HG02970 (cell line): ENCODE results near the gene OBSCN.

ENCODE experiments used
- ATAC-seq: cut with Tn5 transposase; IDR thresholded peaks from one replicate; pipeline ENCODE4 v1.9.1; 2021; ENCODE audit warnings: mild to moderate bottlenecking, moderate library complexity, moderate number of reproducible peaks; ENCODE audit not compliant: unreplicated experiment, low FRiP score

OBSCN gene

DNA sequence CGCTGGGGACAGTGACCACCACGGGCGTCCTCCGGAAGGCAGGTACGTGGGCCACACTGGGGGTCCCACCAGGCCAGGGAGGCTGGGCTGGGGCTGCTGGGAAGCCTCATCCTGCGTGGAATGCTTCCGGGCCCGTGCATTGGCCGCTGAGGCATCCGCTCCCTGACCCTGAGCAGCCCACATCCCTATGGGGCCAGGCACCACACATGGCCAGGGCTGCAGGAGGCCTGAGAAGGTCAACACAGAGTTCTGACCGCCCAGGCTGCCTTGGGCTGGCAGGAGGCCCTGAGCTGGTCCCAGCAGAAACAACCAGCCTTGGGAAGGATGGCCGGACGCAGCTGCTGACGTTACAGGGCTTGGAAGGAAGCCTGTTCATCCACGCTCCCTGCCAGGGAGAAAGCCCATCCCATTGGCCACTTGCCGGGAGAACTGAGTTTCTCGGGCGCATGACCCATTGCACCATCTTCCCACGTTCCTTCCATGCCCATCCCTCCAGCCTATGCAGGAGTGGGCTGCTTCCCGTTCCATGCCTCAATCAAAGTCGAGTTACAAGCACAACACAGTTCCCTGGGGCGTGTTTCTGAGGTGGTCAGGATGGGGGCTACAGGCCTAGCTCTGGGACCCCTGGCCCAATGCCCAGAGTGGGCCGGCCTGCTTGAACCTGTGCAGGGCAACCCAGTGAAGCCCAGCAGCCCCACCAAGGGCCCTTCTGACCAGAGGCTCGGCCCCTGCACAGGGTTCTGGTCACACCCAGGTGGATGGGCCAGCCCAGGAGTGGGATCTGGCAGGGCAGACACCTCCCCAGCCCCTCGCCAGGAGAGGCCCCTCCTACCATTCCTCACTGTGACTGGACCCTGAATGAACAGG lies 167.1 kb downstream of the OBSCN start:
- ATAC-seq, result no peak

DNA sequence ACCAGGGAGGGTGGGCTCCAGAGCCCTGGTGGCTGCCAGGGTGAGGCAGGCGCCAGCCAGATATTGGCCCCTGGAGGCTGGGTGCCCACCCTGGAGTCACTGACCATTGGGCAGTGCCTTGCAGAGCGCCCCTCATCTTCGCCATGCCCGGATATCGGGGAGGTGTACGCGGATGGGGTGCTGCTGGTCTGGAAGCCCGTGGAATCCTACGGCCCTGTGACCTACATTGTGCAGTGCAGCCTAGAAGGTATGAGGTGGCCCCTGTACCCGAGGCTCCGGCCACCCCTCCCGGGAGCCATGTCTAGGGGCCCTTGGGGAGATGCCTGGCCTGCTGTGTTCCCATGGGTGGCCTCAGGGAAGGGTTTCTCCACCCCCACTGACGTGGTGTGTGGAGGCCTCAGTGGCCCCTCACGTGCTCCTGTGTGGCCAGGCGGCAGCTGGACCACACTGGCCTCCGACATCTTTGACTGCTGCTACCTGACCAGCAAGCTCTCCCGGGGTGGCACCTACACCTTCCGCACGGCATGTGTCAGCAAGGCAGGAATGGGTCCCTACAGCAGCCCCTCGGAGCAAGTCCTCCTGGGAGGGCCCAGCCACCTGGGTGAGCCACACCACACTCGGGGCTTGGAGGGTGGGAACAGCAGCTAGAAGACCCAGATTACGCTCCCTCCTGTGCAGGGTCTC lies 167.9 kb downstream of the OBSCN start:
- no peak for ATAC-seq

DNA sequence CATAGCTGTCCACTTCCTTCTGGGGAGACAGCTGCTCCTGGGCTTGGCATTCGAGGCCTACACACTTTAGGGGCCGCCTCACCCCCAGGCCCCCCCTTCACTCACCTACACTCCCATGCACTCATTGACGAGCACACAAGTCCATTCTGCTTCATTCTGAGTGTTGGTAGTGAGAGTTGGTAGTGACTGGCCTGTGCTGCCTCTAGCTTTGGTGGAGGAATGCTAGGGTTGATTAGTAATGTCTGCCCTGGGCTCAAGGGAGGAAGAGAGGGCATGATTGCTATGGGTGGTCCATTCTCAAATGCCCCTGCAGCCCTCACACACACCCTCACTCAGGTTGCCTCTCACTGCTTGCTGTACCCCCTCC lies 168.4 kb downstream of the OBSCN start:
- no peak for ATAC-seq

DNA sequence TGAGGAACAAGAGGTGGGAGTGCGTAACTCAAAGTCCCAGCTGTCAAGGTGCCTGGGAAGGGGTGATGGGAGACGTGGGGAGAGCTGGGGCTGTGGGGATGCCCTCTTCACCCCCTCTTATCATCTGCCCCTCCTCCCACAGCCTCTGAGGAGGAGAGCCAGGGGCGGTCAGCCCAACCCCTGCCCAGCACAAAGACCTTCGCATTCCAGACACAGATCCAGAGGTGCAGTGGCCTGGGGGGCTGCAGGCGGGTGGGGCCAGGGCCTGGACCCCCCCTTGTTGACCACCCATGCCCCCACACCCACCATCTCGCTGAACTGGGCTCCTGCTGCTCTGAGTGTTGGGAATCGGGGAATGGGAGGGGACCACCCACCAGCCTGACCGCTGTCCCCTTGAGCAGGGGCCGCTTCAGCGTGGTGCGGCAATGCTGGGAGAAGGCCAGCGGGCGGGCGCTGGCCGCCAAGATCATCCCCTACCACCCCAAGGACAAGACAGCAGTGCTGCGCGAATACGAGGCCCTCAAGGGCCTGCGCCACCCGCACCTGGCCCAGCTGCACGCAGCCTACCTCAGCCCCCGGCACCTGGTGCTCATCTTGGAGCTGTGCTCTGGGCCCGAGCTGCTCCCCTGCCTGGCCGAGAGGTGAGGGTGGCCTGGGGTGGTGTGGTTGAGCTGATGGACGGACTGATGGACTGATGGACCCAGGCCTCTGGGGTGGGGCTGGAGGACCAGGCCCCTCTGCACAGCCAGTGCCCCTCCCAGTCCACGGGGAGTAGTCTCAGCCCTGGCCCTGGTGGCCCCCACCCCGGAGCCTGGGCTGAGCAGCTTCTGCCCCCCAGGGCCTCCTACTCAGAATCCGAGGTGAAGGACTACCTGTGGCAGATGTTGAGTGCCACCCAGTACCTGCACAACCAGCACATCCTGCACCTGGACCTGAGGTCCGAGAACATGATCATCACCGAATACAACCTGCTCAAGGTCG lies 169.1 kb downstream of the OBSCN start:
- ATAC-seq, result no peak

DNA sequence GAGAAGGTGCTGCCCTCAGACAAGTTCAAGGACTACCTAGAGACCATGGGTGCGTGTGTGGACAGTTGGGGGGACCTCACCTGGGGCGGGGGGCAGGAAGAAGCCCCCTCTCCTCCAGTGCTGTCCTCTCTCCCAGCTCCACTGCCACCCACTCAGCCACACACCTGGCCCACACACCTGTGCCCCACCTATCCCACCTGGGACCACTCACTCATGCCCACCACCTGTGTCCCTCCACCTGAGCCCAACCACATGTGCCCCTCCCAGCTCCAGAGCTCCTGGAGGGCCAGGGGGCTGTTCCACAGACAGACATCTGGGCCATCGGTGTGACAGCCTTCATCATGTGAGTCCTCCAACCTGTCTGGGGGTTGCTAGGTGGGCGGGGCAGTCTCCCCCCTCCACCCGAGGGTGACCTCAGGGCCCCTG lies 169.8 kb downstream of the OBSCN start:
- no peak for ATAC-seq

DNA sequence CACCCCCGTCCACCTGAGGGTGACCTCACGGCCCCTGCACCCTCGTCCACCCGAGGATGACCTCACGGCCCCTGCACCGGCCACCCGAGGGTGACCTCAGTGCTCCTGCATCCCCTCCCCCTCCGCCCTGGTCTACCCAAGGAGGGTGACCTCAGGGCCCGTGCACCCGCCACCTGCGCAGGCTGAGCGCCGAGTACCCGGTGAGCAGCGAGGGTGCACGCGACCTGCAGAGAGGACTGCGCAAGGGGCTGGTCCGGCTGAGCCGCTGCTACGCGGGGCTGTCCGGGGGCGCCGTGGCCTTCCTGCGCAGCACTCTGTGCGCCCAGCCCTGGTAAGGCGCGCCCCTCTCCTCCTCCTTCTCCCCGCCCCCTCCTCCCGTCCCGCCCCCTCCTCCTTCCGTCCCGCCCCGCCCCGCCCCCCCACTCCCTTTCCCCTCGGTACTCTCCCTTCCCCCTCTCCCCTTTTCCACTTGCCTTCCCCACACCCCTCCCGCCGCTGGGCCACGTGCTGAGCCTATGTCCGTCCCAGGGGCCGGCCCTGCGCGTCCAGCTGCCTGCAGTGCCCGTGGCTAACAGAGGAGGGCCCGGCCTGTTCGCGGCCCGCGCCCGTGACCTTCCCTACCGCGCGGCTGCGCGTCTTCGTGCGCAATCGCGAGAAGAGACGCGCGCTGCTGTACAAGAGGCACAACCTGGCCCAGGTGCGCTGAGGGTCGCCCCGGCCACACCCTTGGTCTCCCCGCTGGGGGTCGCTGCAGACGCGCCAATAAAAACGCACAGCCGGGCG lies 170.4 kb downstream of the OBSCN start:
- ATAC-seq, result no peak

DNA sequence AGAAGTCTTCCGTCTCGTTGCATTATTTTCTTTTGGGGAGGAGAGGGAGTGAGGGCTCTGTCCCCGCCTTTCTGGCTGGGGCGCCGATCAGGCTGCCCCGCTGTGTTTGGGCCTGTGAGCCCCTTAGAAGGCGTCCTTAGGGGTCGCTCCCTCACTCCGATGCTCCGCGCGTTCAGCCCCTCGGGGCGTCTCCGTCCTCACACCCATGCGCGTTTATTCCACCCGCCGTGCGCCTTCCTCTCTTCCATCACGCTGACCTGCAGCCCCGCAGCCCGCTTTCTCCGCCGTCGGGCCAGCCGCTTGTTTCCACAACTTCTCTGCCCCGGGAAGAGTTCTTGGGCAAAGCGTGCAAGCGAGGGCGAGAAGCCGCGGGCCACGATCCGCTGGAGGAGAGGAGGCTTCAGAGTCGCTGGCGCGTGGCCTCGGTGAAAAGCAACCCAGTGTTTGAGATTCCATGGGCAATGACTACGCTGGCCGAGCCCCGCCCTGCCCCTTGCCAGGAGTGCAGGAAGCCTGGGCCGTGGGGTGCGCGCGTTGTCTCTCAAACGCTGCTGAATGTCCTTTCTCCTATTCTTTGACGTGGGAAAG lies 171.1 kb downstream of the OBSCN start:
- ATAC-seq, result no peak

DNA sequence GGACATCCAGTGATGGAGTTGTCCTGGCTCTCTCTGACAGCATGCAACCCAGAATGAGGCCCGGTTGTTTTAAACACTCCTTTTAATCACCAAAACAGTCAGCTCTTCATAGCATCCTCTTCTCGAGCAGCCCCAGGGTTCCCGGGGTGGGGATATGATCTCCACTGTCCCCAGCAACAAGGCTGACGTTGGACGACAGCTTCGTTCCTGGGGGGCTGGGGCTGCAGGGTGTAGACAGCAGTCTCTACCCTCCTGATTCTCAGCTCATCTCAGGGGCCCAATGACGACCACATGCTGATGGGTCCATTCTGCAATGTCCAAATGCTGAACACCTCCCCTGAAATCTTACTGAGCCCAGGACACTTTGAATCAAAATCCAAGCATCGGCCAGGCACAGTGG lies 171.8 kb downstream of the OBSCN start:
- ATAC-seq, result no peak

DNA sequence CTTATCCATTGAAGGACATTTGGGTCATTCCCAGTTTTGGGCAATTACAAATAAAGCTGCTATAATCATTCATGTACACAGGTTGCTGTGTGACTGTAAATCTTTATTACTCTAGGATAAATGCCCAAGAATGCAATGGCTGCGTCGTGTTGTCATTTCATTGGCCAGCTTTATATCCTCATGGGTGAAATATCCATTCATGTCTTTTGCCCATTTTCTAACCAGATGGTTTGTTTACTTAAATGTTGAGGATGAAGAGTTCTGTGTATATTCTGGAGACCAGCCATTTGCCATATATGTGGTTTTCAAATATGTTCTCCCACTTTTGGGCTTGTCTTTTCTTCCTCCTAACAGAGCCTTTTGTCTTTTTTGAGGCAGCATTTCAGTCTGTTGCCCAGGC lies 173.5 kb downstream of the OBSCN start:
- ATAC-seq, result no peak

DNA sequence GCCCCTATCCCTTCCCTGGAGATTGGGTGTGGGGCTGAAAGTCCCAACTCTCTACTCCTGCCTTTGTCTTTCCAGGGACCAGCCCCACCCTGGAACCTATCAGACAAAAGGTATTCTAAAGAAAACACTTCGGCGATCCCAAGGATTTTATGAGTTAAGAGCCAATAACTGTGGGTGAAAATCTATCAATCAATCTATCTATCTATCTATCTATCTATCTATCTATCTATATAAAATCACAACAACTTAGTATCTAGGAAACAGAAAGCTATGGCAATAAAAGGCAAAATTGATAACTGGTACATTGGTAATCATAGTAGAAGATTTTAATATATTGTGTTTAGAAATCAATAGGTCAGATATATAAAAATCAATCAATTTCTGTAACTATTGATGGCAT lies 175.9 kb downstream of the OBSCN start:
- ATAC-seq, result no peak

DNA sequence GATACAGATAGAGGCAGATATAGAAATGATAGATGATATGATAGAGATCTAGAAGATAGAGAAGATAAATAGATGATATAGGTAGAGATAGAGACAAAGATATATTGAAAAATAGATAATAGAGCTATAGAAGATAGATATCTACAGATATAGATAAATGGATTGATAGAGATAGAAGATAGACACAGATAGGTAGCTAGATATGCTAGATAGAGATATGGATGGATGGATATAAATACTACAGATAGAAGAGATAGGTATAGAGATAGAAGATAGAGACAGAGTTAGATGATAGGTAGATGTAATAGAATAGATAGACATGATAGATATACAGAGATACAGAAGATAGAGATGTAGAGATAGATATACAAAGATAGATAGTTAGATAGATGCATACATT lies 177.4 kb downstream of the OBSCN start:
- no peak for ATAC-seq

DNA sequence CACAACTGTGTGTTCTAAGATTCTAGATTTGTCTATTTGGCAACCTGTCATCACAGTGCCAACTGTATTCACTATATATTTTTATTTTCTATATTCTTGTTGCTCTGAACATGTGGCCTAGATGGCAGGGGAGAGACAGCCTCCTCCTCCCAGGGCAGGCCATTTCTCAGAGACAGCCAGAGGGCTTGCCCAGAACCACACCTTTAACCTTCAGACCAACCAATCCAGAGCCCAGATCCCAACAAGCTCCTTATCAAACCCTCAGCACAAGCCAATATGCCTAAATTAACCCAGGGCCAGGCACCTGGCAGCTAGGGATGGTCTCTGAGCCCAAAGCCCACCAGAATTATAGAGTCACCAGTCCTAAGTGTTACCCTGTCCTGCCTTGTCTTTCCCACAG lies 179.5 kb downstream of the OBSCN start:
- ATAC-seq, result no peak

DNA sequence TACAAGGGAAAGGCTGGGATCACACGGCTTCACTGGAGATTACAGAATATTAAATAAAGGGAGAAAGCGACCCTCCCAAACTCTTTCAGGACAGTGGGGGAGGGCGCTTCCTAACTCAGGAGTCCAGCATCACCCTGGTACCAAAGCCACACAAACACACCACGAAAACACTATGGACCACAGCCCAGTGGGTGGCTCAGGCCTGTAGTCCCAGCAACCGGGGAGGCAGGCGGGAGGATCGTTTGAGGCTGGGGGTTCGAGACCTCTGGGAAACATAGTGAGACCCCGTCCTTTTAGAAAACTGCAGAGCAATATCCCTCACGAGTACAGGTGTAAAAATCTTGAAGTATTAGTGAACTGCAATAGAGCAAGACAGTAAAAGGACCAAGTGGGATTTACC lies 182.8 kb downstream of the OBSCN start:
- no peak for ATAC-seq

DNA sequence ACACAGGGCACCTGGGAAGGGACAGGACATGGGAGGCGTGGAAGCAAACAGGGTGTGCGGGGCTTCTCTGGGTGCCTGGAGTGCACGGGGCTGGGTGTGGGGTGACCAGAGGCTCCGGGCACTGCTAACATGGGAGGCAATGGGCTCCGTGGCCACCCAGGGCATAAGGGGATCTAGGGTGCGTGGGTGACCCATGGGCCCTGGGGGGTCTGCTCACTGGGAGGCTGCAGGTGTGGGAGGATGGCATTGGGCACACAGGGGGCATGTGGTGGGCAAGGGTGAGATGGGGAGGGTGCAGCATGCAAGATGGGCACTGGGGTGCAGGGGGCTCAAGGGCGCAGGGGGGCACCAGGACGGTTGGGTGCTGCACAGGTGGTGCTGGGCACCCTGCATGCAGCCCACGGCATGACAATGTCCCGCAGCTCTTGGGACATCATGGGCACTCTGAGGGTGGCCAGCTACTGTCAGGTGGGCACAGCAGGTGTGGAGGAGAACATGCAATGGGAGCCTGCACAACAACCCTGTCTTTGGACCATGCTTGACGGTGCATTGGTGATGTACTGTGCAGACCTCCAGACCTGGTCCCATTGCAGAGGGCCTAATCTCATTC lies 183.7 kb downstream of the OBSCN start:
- no peak for ATAC-seq

DNA sequence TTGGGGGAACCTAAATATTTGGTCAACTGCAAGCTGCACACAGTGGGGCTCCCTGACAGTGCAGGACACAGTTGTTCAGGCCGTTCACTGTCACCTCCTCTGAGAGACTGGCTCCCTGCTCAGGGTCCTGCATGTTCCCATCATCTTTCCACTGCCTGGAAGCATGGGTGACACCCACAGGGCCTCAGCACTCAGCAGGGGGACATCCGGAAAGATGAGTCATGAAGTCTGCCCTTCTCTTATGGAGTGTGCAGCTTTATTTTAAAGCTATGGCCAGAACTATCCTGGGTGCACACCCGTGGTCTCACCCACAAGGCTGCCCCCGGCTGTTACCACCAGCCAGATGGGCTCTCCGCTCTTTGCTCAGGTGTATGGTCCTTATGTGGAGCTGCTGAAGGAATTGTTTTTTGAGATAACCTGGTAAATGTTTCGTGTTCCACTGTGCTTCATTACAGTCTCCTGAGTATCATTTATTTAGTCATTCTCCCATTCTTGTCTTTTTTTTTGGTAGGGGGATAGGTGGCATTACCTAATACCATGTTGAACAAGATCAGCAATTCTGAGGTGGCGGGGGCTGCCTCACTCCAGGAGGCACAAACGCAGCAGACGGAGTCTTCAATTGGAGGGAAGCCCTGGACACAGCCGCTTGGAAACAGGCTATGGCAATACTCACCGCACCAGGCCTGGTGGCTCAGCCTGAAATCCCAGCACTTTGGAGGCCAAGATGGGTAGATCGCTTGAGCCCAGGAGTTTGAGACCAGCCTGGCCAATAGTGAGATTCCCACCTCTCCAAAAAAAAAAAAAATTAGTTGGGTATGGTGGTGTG lies 184.5 kb downstream of the OBSCN start:
- ATAC-seq, result no peak

DNA sequence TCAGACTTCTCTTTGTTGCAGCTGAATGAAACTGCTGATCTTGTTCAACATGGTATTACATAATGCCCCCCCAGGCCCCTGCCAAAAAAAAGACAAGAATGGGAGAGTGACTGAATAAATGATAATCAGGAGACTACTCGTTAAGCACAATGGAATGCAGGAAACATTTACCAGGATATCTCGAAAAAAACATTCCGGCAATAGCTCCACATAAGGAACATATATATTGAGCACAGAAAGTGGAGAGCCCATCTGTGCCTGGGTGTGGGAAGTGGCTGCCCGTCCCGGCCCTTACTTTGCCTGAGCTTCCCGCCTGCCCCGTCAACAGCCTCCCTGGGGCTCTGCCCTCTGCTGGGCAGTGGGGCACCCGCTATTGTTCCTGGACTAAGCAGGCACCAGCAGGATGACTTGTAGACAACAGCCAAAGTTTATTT lies 185.4 kb downstream of the OBSCN start:
- no peak for ATAC-seq

DNA sequence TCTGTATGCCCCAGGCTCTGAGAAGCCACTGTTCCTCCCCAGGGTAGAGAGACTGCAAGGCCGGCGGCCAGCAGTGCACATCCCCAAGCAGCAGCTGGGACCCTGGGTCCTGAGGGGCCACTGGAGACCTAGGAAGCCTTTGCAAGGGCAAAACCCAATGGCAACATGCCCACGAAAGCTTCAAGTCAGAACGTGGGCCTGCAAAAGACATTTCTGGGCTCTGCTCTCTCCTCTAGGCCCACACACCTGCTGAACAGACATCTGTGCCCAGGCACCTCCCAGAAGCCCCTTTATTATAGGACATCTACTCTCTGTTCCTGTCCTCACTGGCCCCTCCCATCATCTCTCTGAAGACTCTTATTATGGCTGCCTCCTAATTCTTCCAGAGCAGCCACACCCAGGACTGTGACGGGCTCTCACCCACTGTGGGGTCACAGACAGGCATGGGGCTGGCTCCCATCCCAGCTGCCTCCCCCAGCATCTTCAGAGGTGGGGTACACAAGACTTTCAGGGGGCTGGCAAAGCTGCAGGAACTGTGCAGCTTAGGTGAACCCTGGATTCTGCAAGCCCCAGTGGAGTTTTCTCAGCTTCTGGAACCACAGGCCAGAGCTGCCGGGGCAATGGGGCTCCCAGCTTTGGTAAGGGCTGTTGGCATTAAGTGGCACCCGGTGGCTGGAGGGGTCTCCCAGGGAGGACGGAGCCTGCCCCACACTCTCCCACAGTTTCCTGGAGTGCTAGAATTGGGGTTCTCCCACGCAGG lies 186.1 kb downstream of the OBSCN start:
- no peak for ATAC-seq
